Bronchial epithelial cell (primary cell): Measurements from ENCODE around the gene PGM1. TPM values are rescaled to one million over a fixed set of nuclear protein-coding genes. Genes with fewer than 3 reads are reported as not detected.
"Not testable (repeated sequence)": the region's sequence is repeated elsewhere in the genome, so short reads cannot be mapped to it uniquely, and the experiment has no call there.

Experiments
- DNase-seq: peaks from one replicate; pipeline ENCODE4 v3.0.0-alpha.2; 2010; ENCODE audit warnings: low read depth
- FAIRE-seq: peaks from 2 replicates; lab custom pipeline; 2011; peaks lifted over from hg19 to GRCh38; lab: Jason Lieb, UNC
- H3K27me3 ChIP-seq: 2 replicates; pipeline ENCODE4 v1.5.1; 2011; ENCODE audit warnings: low read length; ENCODE audit not compliant: control insufficient read depth, insufficient read depth
- H3K36me3 ChIP-seq: 2 replicates; pipeline ENCODE4 v1.5.1; 2011; ENCODE audit warnings: low read length; ENCODE audit not compliant: control insufficient read depth, insufficient read depth
- H3K4me3 ChIP-seq: 2 replicates; pipeline ENCODE4 v1.5.1; 2011; ENCODE audit warnings: mild to moderate bottlenecking, low read depth, low read length, control low read depth
- total RNA-seq: library from RNA; depleted of rRNA; stranded (reverse); fragments of >200 nt; gene quantifications from 2 replicates; pipeline ENCODE4 v1.2.1, GENCODE V29; 2014
- TF ChIP-seq, protein P1 (sequence below): IDR thresholded peaks from 2 replicates; pipeline ENCODE4 v1.5.1; 2011; ENCODE audit warnings: mild to moderate bottlenecking, moderate library complexity, low read length, control low read depth, inconsistent platforms; ENCODE audit not compliant: insufficient read depth, severe bottlenecking

PGM1 gene
- total RNA-seq, 1 donor from 2014 or later = 69.2 TPM

DNA sequence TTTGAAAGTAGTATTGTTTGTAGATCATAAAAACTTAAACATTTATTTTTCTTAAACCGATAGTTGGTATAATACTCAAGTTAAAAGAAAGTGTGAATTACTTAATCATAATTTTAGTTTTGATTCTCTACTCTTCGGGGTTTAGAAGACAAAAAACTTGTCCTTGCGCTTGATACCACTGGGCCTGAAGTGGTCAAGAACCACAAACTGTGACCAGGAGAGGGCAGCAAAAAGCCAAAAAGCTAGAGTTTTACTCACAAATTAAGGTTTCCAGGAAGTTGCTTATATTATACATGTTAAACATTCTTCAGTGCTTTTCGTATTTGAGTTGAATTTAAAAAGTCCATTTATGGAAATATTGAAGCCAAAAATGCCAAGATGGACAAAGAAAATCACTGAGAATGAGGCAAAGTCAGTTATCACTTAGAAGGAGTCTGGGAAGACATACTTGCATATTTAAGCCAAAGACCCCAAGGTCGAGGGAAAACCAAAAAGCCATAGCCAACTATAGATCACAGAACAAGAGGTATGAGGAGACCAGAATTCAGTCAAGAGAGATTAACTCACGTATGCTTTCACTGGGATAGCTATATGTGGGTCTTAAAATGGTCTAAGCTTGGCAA lies 35.7 kb upstream of the PGM1 start:
- Histone ChIP-seq H3K4me3 (no peak overlapping the region), H3K36me3 (no peaks in the 10 kb centered on the region), H3K27me3 (no peaks in the 10 kb centered on the region)
- DNase-seq (peak; percentile 43), FAIRE-seq (no peak)
- TF ChIP-seq, protein P1, sequence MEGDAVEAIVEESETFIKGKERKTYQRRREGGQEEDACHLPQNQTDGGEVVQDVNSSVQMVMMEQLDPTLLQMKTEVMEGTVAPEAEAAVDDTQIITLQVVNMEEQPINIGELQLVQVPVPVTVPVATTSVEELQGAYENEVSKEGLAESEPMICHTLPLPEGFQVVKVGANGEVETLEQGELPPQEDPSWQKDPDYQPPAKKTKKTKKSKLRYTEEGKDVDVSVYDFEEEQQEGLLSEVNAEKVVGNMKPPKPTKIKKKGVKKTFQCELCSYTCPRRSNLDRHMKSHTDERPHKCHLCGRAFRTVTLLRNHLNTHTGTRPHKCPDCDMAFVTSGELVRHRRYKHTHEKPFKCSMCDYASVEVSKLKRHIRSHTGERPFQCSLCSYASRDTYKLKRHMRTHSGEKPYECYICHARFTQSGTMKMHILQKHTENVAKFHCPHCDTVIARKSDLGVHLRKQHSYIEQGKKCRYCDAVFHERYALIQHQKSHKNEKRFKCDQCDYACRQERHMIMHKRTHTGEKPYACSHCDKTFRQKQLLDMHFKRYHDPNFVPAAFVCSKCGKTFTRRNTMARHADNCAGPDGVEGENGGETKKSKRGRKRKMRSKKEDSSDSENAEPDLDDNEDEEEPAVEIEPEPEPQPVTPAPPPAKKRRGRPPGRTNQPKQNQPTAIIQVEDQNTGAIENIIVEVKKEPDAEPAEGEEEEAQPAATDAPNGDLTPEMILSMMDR = peak; percentile 41

DNA sequence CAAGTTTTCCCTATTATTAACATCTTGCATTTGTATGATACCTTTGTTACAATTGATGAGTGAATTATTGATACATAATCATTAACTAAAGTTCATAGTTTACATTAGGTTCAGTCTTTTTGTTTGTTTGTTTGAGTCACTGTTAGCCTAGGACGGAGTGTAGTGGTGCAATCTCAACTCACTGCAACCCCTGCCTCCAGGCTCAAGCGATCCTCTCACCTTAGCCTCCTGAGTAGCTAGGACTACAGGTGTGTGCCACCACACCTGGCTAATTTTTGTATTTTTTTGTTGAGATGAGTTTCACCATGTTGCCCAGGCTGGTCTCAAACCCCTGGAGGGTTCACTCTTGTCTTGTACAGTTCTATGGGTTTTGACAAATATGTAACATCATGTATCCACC lies 33.9 kb upstream of the PGM1 start:
- Histone ChIP-seq H3K4me3 (no peak overlapping the region), H3K27me3 (no peaks in the 10 kb centered on the region), H3K36me3 (no peaks in the 10 kb centered on the region)
- FAIRE-seq (no peak), DNase-seq (no peak)
- TF ChIP-seq, protein P1 = no peak

DNA sequence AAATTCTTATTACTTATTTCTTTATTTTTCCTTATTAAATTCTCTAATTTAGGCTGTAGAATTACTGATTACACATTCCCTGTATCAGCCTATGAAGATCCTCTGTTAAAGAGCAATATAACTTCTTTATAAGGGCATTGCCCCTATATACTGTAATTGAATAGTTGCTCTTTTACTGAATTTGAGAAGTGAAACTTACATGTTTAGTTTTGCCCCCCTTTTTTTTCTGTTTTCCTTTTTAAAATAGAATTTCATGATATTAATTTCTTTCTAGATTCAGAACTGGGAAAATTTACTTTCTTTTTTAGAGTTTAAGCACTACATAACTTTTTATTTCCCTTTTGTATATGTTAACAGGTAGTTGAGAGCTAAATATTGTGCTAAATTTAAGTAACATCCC lies 29.5 kb upstream of the PGM1 start:
- Histone ChIP-seq H3K4me3 (no peak overlapping the region), H3K36me3 (no peaks in the 10 kb centered on the region), H3K27me3 (no peaks in the 10 kb centered on the region)
- TF ChIP-seq, protein P1 = no peak
- DNase-seq (no peak), FAIRE-seq (no peak)

DNA sequence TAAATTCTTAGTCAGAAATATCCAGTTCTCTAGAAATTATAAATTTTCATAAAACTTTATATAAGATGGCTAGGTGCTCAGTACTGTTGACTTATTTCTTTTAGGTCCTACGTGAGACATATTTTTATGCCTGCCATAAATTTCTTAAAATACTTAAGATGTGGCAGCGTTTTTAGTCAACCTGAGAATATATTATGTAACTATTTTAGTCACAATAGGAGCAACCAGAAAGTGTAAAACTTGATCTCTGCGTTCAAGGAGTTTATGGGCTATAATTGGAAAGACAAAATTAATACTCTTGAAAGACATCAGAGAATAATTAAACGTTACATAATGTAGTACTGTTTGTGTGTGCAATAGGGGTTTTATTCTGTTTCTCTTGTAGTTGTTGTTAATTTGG lies 24.1 kb upstream of the PGM1 start:
- Histone ChIP-seq H3K4me3 (no peak overlapping the region), H3K27me3 (no peaks in the 10 kb centered on the region), H3K36me3 (no peaks in the 10 kb centered on the region)
- no peak for FAIRE-seq
- DNase-seq = no peak
- TF ChIP-seq, protein P1 = no peak

- no peak for DNase-seq
Measured at GRCh38 chr1:63569640-63570316, 23.4 kb upstream of the PGM1 start.

DNA sequence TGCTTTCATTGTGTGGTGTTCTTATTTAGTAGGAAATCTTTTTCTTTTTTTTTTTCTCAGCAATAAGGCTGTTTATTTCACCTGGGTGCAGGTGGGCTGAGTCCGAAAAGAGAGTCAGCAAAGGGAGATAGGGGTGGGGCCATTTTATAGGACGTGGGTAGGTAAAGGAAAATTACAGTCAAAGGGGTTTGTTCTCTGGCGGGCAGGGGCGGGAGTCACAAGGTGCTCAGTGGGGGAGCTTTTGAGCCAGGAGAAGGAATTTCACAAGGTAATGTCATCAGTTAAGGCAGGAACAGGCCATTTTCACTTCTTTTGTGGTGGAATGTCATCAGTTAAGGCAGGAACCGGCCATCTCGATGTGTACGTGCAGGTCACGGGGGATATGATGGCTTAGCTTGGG lies 20.5 kb upstream of the PGM1 start:
- FAIRE-seq, DNase-seq, H3K4me3 ChIP-seq, H3K27me3 ChIP-seq, H3K36me3 ChIP-seq: not testable (repeated sequence)

More at GRCh38 chr1:63569640-63570316, 23.4 kb upstream of the PGM1 start:
- no peak overlapping the region for H3K4me3 ChIP-seq
- TF ChIP-seq, protein P1 = no peak
- no peaks in the 10 kb centered on the region for H3K36me3 ChIP-seq
- no peak for FAIRE-seq
- no peaks in the 10 kb centered on the region for H3K27me3 ChIP-seq

GRCh38 chr1:63574203-63574796 lies 18.9 kb upstream of the PGM1 start:
- not testable (repeated sequence) for FAIRE-seq, H3K27me3 ChIP-seq, DNase-seq, H3K36me3 ChIP-seq, H3K4me3 ChIP-seq
